GM12878 (cell line): ENCODE data around the gene IL27RA.

ENCODE experiments used
- CBFB ChIP-seq: IDR thresholded peaks from 2 replicates; pipeline ENCODE4 v1.6.1; 2016; ENCODE audit warnings: antibody characterized with exemption, low read depth
- CEBPB ChIP-seq, 2 experiments: fragments of 150-350 bp in 1 of 2; IDR thresholded peaks; 2 replicates each; pipeline ENCODE4 v1.6.1; 2012 to 2014; ENCODE audit warnings: low read depth in 2 of 2, low read length in 2 of 2, borderline replicate concordance in 1 of 2, inconsistent platforms in 1 of 2
- CHD4 ChIP-seq: fragments of 200-600 bp; sonication (generic); IDR thresholded peaks from 2 replicates; pipeline ENCODE4 v1.6.1; 2016; ENCODE audit warnings: mild to moderate bottlenecking
- CTCF ChIP-seq, 3 experiments: IDR thresholded peaks in 2 of 3; conservative IDR thresholded peaks in 1 of 3; 2 replicates each; pipeline ENCODE4 v1.5.1; 2011; ENCODE audit warnings: low read depth in 3 of 3, low read length in 3 of 3, mild to moderate bottlenecking in 3 of 3, control low read depth in 2 of 3, moderate library complexity in 2 of 3, inconsistent platforms in 1 of 3, mixed read lengths in 1 of 3; ENCODE audit not compliant: control insufficient read depth in 2 of 3, insufficient read depth in 1 of 3; ENCODE audit errors: extremely low read depth in 1 of 3
- MTA2 ChIP-seq: fragments of 450-650 bp; IDR thresholded peaks from 2 replicates; pipeline ENCODE4 v1.6.1; 2016; ENCODE audit warnings: low read depth, mild to moderate bottlenecking, moderate library complexity
- POLR2A ChIP-seq: IDR thresholded peaks from 2 replicates; pipeline ENCODE4 v1.6.1; 2011; ENCODE audit warnings: low read depth, mild to moderate bottlenecking, low read length
- REST ChIP-seq: IDR thresholded peaks from 2 replicates; pipeline ENCODE4 v1.6.1; 2012; ENCODE audit warnings: mild to moderate bottlenecking, low read depth, low read length
- SMAD5 ChIP-seq: IDR thresholded peaks from 2 replicates; pipeline ENCODE4 v1.6.1; 2016; ENCODE audit warnings: antibody characterized with exemption, low read depth
- TF ChIP-seq, protein P1 (sequence below): IDR thresholded peaks from 2 replicates; pipeline ENCODE4 v1.6.1; 2012; ENCODE audit warnings: low read length, inconsistent platforms

GRCh38 chr19:14027856-14028450, 3.6 kb upstream of the IL27RA start, which contains the start of gene RLN3:
- TF ChIP-seq CBFB, result no peak
- TF ChIP-seq, protein P1, sequence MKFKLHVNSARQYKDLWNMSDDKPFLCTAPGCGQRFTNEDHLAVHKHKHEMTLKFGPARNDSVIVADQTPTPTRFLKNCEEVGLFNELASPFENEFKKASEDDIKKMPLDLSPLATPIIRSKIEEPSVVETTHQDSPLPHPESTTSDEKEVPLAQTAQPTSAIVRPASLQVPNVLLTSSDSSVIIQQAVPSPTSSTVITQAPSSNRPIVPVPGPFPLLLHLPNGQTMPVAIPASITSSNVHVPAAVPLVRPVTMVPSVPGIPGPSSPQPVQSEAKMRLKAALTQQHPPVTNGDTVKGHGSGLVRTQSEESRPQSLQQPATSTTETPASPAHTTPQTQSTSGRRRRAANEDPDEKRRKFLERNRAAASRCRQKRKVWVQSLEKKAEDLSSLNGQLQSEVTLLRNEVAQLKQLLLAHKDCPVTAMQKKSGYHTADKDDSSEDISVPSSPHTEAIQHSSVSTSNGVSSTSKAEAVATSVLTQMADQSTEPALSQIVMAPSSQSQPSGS, result no peak
- TF ChIP-seq CTCF (IDR thresholded peaks at IDR 0.05 in 2 of 3, conservative IDR thresholded peaks at IDR 0.05 in 1 of 3; ENCODE audit: control insufficient read depth in 2 of 3, extremely low read depth in 1 of 3, insufficient read depth in 1 of 3, low read depth in 3 of 3, low read length in 3 of 3), result no peak
- TF ChIP-seq MTA2, result no peak
- TF ChIP-seq CEBPB (IDR thresholded peaks at IDR 0.05; ENCODE audit: borderline replicate concordance in 1 of 2, low read depth in 2 of 2, low read length in 2 of 2), result no peak
- no peak for TF ChIP-seq CHD4
- no peak for TF ChIP-seq POLR2A
- no peak for TF ChIP-seq REST
- TF ChIP-seq SMAD5, result no peak
